Measurements from ENCODE around the gene RNF175. TPM values are rescaled to one million over a fixed set of nuclear protein-coding genes. Genes with fewer than 3 reads are reported as not detected.
A peak's percentile ranks its signal among the peaks of the same experiment; 100 is the strongest.

Gene RNF175
- total RNA-seq, 1 experiment from 2014 or later = 5.4 TPM

DNA sequence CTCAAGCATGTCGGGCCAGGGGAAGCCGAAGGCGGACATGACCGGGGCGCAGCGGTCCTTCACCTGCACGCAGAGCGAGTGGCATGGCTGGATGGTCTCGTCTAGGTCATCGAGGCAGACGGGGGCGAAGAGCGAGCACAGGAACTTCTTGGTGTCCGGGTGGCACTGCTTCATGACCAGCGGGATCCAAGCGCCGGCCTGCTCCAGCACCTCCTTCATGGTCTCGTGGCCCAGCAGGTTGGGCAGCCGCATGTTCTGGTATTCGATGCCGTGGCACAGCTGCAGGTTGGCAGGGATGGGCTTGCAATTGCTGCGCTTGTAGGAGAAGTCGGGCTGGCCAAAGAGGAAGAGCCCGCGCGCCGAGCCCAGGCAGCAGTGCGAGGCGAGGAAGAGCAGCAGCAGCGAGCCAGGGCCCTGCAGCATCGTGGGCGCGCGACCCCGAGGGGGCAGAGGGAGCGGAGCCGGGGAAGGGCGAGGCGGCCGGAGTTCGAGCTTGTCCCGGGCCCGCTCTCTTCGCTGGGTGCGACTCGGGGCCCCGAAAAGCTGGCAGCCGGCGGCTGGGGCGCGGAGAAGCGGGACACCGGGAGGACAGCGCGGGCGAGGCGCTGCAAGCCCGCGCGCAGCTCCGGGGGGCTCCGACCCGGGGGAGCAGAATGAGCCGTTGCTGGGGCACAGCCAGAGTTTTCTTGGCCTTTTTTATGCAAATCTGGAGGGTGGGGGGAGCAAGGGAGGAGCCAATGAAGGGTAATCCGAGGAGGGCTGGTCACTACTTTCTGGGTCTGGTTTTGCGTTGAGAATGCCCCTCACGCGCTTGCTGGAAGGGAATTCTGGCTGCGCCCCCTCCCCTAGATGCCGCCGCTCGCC lies 28.8 kb upstream of the RNF175 start, which contains the start of gene SFRP2 (continued):
- TF ChIP-seq JUN (CRISPR knock-in tag; IDR thresholded peaks at IDR 0.05) (peak; percentile 7; the same call in 1 of the 2 replicates), GABPB1 (CRISPR knock-in tag; IDR thresholded peaks at IDR 0.05) (no peak), JAZF1 (CRISPR knock-in tag; IDR thresholded peaks at IDR 0.05) (no peak), ESRRA (CRISPR knock-in tag; IDR thresholded peaks at IDR 0.05; ENCODE audit: borderline replicate concordance) (peak; percentile 62; the same call in 1 of the 2 replicates), SMAD3 (CRISPR knock-in tag; IDR thresholded peaks at IDR 0.05; ENCODE audit: borderline replicate concordance) (no peak; the same call in 1 of the 2 replicates), TP53 (CRISPR knock-in tag; IDR thresholded peaks at IDR 0.05) (peak; percentile 30; the same call in 1 of the 2 replicates), ZNF423 (CRISPR knock-in tag; IDR thresholded peaks at IDR 0.05) (peak; percentile 94), NR2C2 (CRISPR knock-in tag; IDR thresholded peaks at IDR 0.05) (no peak), ZNF121 (CRISPR knock-in tag; IDR thresholded peaks at IDR 0.05) (no peak), ZNF416 (CRISPR knock-in tag; IDR thresholded peaks at IDR 0.05) (no peak), SOX15 (CRISPR knock-in tag; IDR thresholded peaks at IDR 0.05) (no peak), MXD4 (CRISPR knock-in tag; IDR thresholded peaks at IDR 0.05; ENCODE audit: borderline replicate concordance) (no peak), CBFB (CRISPR knock-in tag; IDR thresholded peaks at IDR 0.05; ENCODE audit: low read depth) (no peak), GTF2I (CRISPR knock-in tag; conservative IDR thresholded peaks at IDR 0.05) (no peak), NR1H2 (CRISPR knock-in tag; IDR thresholded peaks at IDR 0.05) (no peak), CREM (CRISPR knock-in tag; IDR thresholded peaks at IDR 0.05) (no peak), ZBTB21 (CRISPR knock-in tag; IDR thresholded peaks at IDR 0.05; ENCODE audit: borderline replicate concordance) (no peak), OVOL2 (CRISPR knock-in tag; IDR thresholded peaks at IDR 0.05; ENCODE audit: borderline replicate concordance) (no peak)
- TF ChIP-seq, protein P1, sequence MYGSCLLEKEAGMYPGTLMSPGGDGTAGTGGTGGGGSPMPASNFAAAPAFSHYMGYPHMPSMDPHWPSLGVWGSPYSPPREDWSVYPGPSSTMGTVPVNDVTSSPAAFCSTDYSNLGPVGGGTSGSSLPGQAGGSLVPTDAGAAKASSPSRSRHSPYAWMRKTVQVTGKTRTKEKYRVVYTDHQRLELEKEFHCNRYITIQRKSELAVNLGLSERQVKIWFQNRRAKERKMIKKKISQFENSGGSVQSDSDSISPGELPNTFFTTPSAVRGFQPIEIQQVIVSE (CRISPR knock-in tag; IDR thresholded peaks at IDR 0.05; ENCODE audit: borderline replicate concordance) = no peak
- TF ChIP-seq, protein P2, sequence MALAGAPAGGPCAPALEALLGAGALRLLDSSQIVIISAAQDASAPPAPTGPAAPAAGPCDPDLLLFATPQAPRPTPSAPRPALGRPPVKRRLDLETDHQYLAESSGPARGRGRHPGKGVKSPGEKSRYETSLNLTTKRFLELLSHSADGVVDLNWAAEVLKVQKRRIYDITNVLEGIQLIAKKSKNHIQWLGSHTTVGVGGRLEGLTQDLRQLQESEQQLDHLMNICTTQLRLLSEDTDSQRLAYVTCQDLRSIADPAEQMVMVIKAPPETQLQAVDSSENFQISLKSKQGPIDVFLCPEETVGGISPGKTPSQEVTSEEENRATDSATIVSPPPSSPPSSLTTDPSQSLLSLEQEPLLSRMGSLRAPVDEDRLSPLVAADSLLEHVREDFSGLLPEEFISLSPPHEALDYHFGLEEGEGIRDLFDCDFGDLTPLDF (CRISPR knock-in tag; IDR thresholded peaks at IDR 0.05) = no peak
- TF ChIP-seq, protein P3, sequence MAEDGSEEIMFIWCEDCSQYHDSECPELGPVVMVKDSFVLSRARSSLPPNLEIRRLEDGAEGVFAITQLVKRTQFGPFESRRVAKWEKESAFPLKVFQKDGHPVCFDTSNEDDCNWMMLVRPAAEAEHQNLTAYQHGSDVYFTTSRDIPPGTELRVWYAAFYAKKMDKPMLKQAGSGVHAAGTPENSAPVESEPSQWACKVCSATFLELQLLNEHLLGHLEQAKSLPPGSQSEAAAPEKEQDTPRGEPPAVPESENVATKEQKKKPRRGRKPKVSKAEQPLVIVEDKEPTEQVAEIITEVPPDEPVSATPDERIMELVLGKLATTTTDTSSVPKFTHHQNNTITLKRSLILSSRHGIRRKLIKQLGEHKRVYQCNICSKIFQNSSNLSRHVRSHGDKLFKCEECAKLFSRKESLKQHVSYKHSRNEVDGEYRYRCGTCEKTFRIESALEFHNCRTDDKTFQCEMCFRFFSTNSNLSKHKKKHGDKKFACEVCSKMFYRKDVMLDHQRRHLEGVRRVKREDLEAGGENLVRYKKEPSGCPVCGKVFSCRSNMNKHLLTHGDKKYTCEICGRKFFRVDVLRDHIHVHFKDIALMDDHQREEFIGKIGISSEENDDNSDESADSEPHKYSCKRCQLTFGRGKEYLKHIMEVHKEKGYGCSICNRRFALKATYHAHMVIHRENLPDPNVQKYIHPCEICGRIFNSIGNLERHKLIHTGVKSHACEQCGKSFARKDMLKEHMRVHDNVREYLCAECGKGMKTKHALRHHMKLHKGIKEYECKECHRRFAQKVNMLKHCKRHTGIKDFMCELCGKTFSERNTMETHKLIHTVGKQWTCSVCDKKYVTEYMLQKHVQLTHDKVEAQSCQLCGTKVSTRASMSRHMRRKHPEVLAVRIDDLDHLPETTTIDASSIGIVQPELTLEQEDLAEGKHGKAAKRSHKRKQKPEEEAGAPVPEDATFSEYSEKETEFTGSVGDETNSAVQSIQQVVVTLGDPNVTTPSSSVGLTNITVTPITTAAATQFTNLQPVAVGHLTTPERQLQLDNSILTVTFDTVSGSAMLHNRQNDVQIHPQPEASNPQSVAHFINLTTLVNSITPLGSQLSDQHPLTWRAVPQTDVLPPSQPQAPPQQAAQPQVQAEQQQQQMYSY (CRISPR knock-in tag; IDR thresholded peaks at IDR 0.05) = no peak
- TF ChIP-seq, protein P4, sequence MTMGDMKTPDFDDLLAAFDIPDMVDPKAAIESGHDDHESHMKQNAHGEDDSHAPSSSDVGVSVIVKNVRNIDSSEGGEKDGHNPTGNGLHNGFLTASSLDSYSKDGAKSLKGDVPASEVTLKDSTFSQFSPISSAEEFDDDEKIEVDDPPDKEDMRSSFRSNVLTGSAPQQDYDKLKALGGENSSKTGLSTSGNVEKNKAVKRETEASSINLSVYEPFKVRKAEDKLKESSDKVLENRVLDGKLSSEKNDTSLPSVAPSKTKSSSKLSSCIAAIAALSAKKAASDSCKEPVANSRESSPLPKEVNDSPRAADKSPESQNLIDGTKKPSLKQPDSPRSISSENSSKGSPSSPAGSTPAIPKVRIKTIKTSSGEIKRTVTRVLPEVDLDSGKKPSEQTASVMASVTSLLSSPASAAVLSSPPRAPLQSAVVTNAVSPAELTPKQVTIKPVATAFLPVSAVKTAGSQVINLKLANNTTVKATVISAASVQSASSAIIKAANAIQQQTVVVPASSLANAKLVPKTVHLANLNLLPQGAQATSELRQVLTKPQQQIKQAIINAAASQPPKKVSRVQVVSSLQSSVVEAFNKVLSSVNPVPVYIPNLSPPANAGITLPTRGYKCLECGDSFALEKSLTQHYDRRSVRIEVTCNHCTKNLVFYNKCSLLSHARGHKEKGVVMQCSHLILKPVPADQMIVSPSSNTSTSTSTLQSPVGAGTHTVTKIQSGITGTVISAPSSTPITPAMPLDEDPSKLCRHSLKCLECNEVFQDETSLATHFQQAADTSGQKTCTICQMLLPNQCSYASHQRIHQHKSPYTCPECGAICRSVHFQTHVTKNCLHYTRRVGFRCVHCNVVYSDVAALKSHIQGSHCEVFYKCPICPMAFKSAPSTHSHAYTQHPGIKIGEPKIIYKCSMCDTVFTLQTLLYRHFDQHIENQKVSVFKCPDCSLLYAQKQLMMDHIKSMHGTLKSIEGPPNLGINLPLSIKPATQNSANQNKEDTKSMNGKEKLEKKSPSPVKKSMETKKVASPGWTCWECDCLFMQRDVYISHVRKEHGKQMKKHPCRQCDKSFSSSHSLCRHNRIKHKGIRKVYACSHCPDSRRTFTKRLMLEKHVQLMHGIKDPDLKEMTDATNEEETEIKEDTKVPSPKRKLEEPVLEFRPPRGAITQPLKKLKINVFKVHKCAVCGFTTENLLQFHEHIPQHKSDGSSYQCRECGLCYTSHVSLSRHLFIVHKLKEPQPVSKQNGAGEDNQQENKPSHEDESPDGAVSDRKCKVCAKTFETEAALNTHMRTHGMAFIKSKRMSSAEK (CRISPR knock-in tag; IDR thresholded peaks at IDR 0.05; ENCODE audit: borderline replicate concordance) = no peak
- TF ChIP-seq, protein P5, sequence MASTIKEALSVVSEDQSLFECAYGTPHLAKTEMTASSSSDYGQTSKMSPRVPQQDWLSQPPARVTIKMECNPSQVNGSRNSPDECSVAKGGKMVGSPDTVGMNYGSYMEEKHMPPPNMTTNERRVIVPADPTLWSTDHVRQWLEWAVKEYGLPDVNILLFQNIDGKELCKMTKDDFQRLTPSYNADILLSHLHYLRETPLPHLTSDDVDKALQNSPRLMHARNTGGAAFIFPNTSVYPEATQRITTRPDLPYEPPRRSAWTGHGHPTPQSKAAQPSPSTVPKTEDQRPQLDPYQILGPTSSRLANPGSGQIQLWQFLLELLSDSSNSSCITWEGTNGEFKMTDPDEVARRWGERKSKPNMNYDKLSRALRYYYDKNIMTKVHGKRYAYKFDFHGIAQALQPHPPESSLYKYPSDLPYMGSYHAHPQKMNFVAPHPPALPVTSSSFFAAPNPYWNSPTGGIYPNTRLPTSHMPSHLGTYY (CRISPR knock-in tag; IDR thresholded peaks at IDR 0.05) = no peak
- TF ChIP-seq, protein P6, sequence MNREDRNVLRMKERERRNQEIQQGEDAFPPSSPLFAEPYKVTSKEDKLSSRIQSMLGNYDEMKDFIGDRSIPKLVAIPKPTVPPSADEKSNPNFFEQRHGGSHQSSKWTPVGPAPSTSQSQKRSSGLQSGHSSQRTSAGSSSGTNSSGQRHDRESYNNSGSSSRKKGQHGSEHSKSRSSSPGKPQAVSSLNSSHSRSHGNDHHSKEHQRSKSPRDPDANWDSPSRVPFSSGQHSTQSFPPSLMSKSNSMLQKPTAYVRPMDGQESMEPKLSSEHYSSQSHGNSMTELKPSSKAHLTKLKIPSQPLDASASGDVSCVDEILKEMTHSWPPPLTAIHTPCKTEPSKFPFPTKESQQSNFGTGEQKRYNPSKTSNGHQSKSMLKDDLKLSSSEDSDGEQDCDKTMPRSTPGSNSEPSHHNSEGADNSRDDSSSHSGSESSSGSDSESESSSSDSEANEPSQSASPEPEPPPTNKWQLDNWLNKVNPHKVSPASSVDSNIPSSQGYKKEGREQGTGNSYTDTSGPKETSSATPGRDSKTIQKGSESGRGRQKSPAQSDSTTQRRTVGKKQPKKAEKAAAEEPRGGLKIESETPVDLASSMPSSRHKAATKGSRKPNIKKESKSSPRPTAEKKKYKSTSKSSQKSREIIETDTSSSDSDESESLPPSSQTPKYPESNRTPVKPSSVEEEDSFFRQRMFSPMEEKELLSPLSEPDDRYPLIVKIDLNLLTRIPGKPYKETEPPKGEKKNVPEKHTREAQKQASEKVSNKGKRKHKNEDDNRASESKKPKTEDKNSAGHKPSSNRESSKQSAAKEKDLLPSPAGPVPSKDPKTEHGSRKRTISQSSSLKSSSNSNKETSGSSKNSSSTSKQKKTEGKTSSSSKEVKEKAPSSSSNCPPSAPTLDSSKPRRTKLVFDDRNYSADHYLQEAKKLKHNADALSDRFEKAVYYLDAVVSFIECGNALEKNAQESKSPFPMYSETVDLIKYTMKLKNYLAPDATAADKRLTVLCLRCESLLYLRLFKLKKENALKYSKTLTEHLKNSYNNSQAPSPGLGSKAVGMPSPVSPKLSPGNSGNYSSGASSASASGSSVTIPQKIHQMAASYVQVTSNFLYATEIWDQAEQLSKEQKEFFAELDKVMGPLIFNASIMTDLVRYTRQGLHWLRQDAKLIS (CRISPR knock-in tag; IDR thresholded peaks at IDR 0.05; ENCODE audit: borderline replicate concordance) = no peak
